Middle frontal gyrus (tissue), 1 donor: Measurements from ENCODE around the gene USH2A.

ENCODE experiments used
- DNase-seq: peaks from one replicate; pipeline ENCODE4 v3.0.0-alpha.2; 2015; ENCODE audit warnings: low spot score; ENCODE audit errors: extremely low spot score

Gene USH2A

GRCh38 chr1:215720126-215720525 lies 703.1 kb downstream of the USH2A start:
- no peak for DNase-seq

- no peak for DNase-seq
Measured at GRCh38 chr1:215719552-215719951, 703.7 kb downstream of the USH2A start.

- no peak for DNase-seq
Measured at GRCh38 chr1:215718575-215719287, 704.5 kb downstream of the USH2A start.

GRCh38 chr1:215717677-215718426 lies 705.4 kb downstream of the USH2A start:
- no peak for DNase-seq

GRCh38 chr1:215710899-215711225 lies 712.4 kb downstream of the USH2A start:
- DNase-seq = no peak

- no peak for DNase-seq
Measured at GRCh38 chr1:215710036-215710898, 713.0 kb downstream of the USH2A start.

- no peak for DNase-seq
Measured at GRCh38 chr1:215704089-215704860, 719.0 kb downstream of the USH2A start.

- DNase-seq = no peak
Measured at GRCh38 chr1:215682232-215682631, 741.0 kb downstream of the USH2A start.

GRCh38 chr1:215681041-215681440 lies 742.2 kb downstream of the USH2A start:
- DNase-seq = no peak

GRCh38 chr1:215679231-215679630 lies 744.0 kb downstream of the USH2A start:
- no peak for DNase-seq

GRCh38 chr1:215677112-215677511 lies 746.1 kb downstream of the USH2A start:
- DNase-seq = no peak

GRCh38 chr1:215673943-215674342 lies 749.3 kb downstream of the USH2A start:
- no peak for DNase-seq

GRCh38 chr1:215672482-215672881 lies 750.8 kb downstream of the USH2A start:
- DNase-seq = no peak

- no peak for DNase-seq
Measured at GRCh38 chr1:215669806-215670491, 753.3 kb downstream of the USH2A start.

- DNase-seq = no peak
Measured at GRCh38 chr1:215667761-215668160, 755.5 kb downstream of the USH2A start.

- DNase-seq = no peak
Measured at GRCh38 chr1:215665215-215665614, 758.0 kb downstream of the USH2A start.

- no peak for DNase-seq
Measured at GRCh38 chr1:215661033-215661432, 762.2 kb downstream of the USH2A start.

- DNase-seq = no peak
Measured at GRCh38 chr1:215660259-215660658, 763.0 kb downstream of the USH2A start.

- DNase-seq = no peak
Measured at GRCh38 chr1:215657047-215657446, 766.2 kb downstream of the USH2A start.

GRCh38 chr1:215652371-215652770 lies 770.9 kb downstream of the USH2A start:
- DNase-seq = no peak

GRCh38 chr1:215651867-215652266 lies 771.4 kb downstream of the USH2A start:
- DNase-seq = no peak
